HUES48 (cell line): ENCODE data around the gene ZNF521.
"Not testable (repeated sequence)": the region's sequence is repeated elsewhere in the genome, so short reads cannot be mapped to it uniquely, and the experiment has no call there.

ENCODE experiments used
- H3K27ac ChIP-seq: one replicate; pipeline ENCODE4 v1.7.0; 2013; ENCODE audit warnings: low read depth, low read length, inconsistent platforms
- H3K27me3 ChIP-seq: 2 replicates; pipeline ENCODE4 v1.6.1; 2013; ENCODE audit warnings: mild to moderate bottlenecking, low read length; ENCODE audit not compliant: control insufficient read depth, insufficient read depth
- H3K36me3 ChIP-seq: 2 replicates; pipeline ENCODE4 v1.6.1; 2013; ENCODE audit warnings: low read length; ENCODE audit not compliant: control insufficient read depth, insufficient read depth
- H3K4me1 ChIP-seq: 2 replicates; pipeline ENCODE4 v1.6.1; 2013; ENCODE audit warnings: mild to moderate bottlenecking, low read length; ENCODE audit not compliant: control insufficient read depth, insufficient read depth
- H3K4me3 ChIP-seq: 2 replicates; pipeline ENCODE4 v1.5.1; 2013; ENCODE audit warnings: mild to moderate bottlenecking, low read depth, low read length
- H3K9ac ChIP-seq: 2 replicates; pipeline ENCODE4 v1.6.1; 2013; ENCODE audit warnings: mild to moderate bottlenecking, low read depth, low read length, moderate library complexity
- H3K9me3 ChIP-seq: 2 replicates; pipeline ENCODE4 v1.6.1; 2013; ENCODE audit warnings: low read length; ENCODE audit not compliant: control insufficient read depth, insufficient read depth

Gene ZNF521

DNA sequence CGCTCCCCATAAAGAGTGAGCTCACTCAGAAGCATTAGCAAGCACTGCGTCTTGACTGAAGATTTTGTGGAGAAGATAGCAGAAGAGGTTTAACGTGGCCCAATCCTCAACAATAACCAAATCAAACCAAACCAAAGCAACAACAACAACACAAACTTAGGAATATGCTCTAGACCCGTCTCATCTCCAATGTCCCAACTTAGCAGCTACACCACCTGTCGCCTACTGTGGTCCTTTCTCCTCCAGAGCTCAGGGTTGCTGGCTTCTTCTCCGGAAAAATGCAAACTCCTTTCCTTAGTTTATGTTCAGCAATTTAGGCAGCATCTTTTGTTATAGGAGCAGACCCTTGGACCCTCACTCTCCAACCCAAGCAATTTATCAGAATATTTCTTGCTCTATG is 301.4 kb downstream of the ZNF521 start:
- no peaks in the 10 kb centered on the region for H3K9me3 ChIP-seq
- H3K4me3 ChIP-seq, result no peak overlapping the region
- peaks cover 96% of the 10 kb centered on the region for H3K27me3 ChIP-seq

DNA sequence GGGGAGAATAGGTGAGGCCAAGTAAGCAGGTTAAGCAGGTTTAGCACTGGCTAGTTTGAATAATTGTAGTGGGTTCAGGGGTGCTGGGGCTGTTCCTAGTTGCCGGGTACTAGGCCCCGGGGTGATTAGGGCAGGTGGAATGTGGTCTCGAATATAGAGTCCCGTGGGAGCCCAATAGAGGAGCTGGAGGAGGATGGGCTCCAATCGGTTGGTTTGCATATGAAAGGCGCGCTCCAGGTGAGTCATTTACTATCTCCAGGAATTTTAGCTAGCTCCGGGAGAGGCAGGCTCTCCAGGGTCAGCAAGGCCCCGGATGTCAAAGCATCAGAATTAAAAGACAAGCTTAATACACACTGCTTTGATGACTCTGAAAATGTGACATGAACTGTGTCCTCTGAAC is 304.0 kb downstream of the ZNF521 start:
- Histone ChIP-seq H3K4me1 (peaks cover 13% of the 10 kb centered on the region), H3K4me3 (no peak overlapping the region), H3K9ac (no peak overlapping the region), H3K27ac (no peak overlapping the region), H3K9me3 (no peaks in the 10 kb centered on the region), H3K36me3 (no peaks in the 10 kb centered on the region), H3K27me3 (peaks cover 99% of the 10 kb centered on the region)

More for the DNA sequence above, 301.4 kb downstream of the ZNF521 start:
- H3K9ac ChIP-seq, result no peak overlapping the region
- peaks cover 5% of the 10 kb centered on the region; the same call in 1 of the 2 replicates for H3K4me1 ChIP-seq
- H3K27ac ChIP-seq, result no peak overlapping the region
- no peaks in the 10 kb centered on the region for H3K36me3 ChIP-seq

DNA sequence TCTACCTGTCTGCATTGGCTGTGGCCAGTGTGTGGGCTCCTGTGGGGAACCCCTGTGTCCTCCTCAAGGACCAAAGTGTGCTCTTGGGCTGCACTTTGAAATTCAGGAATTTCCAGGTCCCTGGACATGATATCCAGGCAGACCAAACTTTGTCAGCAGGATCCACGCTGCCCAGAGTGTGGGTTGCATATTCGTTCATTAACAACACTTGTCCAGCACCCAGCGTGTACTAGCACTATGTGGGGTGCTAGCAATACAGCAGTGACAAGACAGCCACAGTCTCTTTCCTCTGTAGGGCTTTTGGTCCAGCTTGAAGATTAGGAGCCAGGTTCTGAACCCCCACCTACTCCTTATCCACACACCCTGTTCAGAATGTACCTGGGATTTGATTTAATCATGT is 304.5 kb downstream of the ZNF521 start:
- Histone ChIP-seq H3K4me3 (no peak overlapping the region), H3K27ac (no peak overlapping the region), H3K36me3 (no peaks in the 10 kb centered on the region), H3K4me1 (peaks cover 13% of the 10 kb centered on the region), H3K9me3 (no peaks in the 10 kb centered on the region), H3K27me3 (peaks cover 99% of the 10 kb centered on the region), H3K9ac (no peak overlapping the region)

DNA sequence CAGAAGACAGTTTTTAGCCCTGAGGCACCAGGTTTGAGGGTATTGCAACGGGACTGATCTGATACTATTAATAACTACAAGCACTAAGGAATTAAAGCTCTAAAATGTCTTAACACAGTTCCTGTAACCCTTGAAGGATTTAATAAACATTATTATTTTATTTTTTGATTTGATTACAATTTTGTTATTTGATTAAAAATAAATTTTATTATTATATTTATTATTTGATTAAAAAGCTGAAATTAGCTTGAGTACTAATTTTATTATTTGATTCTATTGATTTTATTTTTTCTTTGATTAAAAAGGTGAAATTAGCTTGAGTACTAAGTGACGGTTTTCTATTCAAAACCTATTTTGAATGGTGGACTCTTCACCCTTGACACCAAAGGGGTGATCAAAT is 307.3 kb downstream of the ZNF521 start:
- Histone ChIP-seq H3K27me3 (peaks cover 93% of the 10 kb centered on the region), H3K27ac (no peak overlapping the region), H3K36me3 (no peaks in the 10 kb centered on the region), H3K9me3 (no peaks in the 10 kb centered on the region), H3K4me1 (peaks cover 16% of the 10 kb centered on the region), H3K9ac (no peak overlapping the region), H3K4me3 (no peak overlapping the region)

DNA sequence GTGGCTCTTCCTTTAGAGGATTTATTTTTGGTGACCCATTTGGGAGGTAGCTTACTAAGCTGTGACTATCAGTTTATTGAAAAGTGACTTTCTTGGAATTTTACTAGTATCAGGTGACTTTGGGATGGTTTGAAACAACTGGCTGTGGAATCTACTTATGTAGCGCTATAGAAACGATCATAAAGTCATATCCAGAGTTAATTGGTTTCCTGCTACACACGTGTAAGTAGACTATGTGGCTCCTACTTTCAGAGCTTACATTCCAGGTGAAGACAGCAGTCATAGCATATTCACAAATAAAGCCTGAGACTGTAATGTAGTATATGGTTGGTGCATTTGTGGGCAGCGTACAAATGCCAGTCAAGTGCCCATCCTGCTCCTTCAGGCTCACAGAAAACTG is 308.9 kb downstream of the ZNF521 start:
- Histone ChIP-seq H3K36me3 (no peaks in the 10 kb centered on the region), H3K27me3 (peaks cover 82% of the 10 kb centered on the region), H3K9me3 (no peaks in the 10 kb centered on the region), H3K9ac (no peak overlapping the region), H3K4me1 (peaks cover 16% of the 10 kb centered on the region), H3K27ac (no peak overlapping the region), H3K4me3 (no peak overlapping the region)

DNA sequence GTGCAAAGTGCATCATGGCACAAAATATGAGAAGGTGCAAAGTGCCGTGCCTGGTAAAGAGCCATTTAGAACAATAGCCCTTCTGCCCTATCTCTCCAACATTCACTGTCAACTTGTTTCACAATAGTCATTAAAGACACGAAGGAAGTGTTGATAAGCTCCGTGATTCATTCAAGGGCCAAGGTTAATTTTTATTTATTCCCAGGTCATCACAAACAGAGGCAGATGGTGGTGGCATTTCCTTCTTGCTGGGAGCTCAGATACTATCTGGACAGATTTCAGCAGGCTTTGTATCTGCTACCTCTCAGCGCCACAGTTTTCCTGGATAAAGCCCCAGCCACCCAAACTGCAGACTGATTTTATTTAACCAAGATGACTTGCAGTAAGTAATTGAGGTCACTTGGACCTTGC is 309.3 kb downstream of the ZNF521 start:
- no peak overlapping the region for H3K4me3 ChIP-seq
- H3K27me3 ChIP-seq, result peaks cover 77% of the 10 kb centered on the region
- H3K36me3 ChIP-seq, result no peaks in the 10 kb centered on the region
- no peaks in the 10 kb centered on the region for H3K9me3 ChIP-seq
- no peak overlapping the region for H3K27ac ChIP-seq
- peaks cover 14% of the 10 kb centered on the region for H3K4me1 ChIP-seq
- no peak overlapping the region for H3K9ac ChIP-seq

DNA sequence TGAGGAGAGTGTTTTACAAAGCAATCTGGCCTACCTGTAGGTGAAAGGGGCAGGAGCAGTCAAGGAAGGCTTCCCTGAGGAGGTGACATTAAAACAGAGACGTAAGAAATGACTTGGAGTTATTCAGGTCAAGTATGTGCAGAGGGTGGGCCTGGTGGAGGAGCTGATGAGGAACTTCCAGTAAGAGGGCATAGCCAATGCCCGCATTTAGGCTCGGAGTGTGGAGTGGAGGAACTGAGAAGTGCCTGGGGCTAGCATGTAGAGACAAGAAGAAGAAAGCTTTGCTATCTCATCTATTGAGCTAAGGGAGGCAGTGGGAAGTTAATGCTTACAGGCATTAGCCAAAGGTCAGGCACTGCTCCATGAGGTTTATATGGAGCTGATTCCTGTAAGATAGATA is 312.2 kb downstream of the ZNF521 start:
- H3K36me3 ChIP-seq, result no peaks in the 10 kb centered on the region
- peaks cover 49% of the 10 kb centered on the region for H3K27me3 ChIP-seq
- H3K27ac ChIP-seq, result no peak overlapping the region
- no peak overlapping the region for H3K9ac ChIP-seq
- peaks cover 11% of the 10 kb centered on the region; the same call in 1 of the 2 replicates for H3K4me1 ChIP-seq
- H3K4me3 ChIP-seq, result no peak overlapping the region
- H3K9me3 ChIP-seq, result no peaks in the 10 kb centered on the region

DNA sequence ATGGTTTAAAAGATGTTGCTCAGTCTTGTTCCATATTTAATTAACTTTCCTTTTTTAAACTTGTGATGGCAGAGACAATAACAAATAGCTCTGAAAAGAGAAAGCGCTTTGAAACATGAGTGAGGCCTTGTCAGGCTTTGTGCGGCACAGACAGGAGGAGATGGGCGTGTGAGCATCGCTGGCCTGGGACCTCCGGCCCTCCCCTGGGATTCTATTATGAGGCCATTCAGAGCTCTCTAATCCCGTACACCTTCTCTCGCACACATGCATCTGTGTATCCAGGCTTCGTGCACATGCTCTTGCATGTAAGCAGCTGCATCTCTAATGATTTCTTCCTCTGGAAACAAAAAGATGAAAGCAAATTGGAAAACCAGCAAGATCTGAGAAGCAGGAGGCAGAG is 313.7 kb downstream of the ZNF521 start:
- Histone ChIP-seq H3K4me1 (0 out of 2 replicates have a peak, but pooled peaks cover 3% of the 10 kb centered on the region), H3K27me3 (peaks cover 39% of the 10 kb centered on the region), H3K27ac (no peak overlapping the region), H3K9me3 (no peaks in the 10 kb centered on the region), H3K9ac (no peak overlapping the region), H3K4me3 (no peak overlapping the region), H3K36me3 (no peaks in the 10 kb centered on the region)

DNA sequence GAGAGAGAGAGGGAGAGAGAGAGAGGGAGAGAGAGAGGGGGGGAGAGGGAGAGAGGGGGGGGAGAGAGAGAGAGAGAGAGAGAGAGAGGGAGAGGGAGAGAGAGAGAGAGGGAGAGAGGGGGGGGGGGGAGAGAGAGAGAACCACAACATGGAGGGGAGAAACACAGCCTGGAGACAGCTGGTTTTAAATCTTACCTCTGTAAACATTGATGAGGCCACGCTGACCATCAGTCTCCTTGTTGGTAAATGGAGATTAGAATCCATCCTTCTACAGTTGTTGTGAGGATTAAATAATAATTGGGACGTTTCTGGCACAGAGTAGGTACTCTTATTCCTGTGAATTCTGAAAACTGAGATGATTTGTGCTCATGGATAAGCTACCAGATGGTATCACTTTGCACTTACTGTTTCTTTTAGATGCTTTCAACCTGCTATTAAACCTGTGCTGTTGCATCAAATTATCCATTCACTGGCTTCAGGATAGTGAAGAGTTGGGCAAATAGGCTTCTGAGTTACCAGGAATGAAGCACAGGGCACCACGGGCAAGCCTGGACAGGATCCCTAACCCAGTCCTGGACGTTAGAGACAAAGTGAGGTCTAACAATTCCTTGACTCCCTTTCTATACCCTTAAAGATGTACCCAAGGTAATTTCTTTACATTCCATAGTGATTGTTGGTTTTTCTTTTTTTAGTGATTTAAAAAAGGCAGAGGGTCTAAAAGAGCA is 318.1 kb downstream of the ZNF521 start:
- Histone ChIP-seq H3K9ac (no peak overlapping the region), H3K9me3 (no peaks in the 10 kb centered on the region), H3K27ac (no peak overlapping the region), H3K4me3 (no peak overlapping the region), H3K36me3 (no peaks in the 10 kb centered on the region), H3K27me3 (peaks cover 6% of the 10 kb centered on the region; the same call in 1 of the 2 replicates), H3K4me1 (no peaks in the 10 kb centered on the region)

DNA sequence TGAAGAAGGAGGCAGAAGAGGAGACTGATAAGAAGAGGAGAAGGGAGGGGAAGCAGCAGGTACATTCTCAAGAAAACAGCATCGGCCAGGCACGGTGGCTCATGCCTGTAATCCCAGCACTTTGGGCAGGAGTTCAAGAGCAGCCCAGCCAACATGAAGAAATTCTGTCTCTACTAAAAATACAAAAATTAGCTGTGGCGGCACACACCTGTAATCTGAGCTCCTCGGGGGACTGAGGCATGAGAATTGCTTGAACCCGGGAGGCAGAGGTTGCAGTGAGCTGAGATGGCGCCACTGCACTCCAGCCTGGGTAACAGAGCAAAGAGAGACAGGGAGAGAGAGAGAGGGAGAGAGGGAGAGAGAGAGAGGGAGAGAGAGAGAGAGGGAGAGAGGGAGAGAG is 318.8 kb downstream of the ZNF521 start:
- H3K4me3 ChIP-seq, H3K4me1 ChIP-seq, H3K27me3 ChIP-seq, H3K9me3 ChIP-seq, H3K27ac ChIP-seq, H3K9ac ChIP-seq, H3K36me3 ChIP-seq: not testable (repeated sequence)

DNA sequence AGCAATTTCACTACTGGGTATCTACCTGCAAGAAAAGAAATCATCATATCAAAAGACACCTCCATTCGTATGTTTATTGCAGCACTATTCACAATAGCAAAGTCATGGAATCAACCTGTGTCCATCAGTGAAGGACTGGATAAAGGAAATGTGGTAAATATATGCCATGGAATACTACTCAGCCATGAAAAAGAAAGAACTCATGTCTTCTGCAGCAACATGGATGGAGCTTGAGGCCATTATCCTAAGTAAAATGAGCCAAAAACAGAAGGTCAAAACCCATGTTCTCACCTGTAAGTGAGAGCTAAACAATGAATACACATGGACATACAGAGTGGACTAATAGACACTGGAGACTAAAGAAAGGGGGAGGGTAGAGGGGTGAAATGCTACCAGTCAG is 322.2 kb downstream of the ZNF521 start:
- Histone ChIP-seq H3K4me1 (no peaks in the 10 kb centered on the region), H3K27me3 (peaks cover 6% of the 10 kb centered on the region; the same call in 1 of the 2 replicates), H3K4me3 (no peak overlapping the region), H3K27ac (no peak overlapping the region), H3K36me3 (no peaks in the 10 kb centered on the region), H3K9me3 (no peaks in the 10 kb centered on the region), H3K9ac (no peak overlapping the region)
